Muscle layer of duodenum (tissue), 2 donors: Measurements from ENCODE around the gene ACRBP.

Source experiments
- H3K27ac ChIP-seq: one replicate; pipeline ENCODE4 v1.7.0; 2013; ENCODE audit warnings: mild to moderate bottlenecking, low read length
- H3K27me3 ChIP-seq: one replicate; pipeline ENCODE4 v1.7.0; 2013; ENCODE audit warnings: low read depth, mild to moderate bottlenecking, control low read depth, low read length
- H3K36me3 ChIP-seq, 2 donors: one replicate each; pipeline ENCODE4 v1.7.0; 2013; ENCODE audit warnings: low read length in 2 of 2, control low read depth in 1 of 2, mild to moderate bottlenecking in 1 of 2; ENCODE audit not compliant: insufficient read depth in 2 of 2, control insufficient read depth in 1 of 2
- H3K4me1 ChIP-seq, 2 donors: one replicate each; pipeline ENCODE4 v1.7.0; 2013; ENCODE audit warnings: low read length in 2 of 2, mild to moderate bottlenecking in 2 of 2, control low read depth in 1 of 2, moderate library complexity in 1 of 2; ENCODE audit not compliant: insufficient read depth in 2 of 2, control insufficient read depth in 1 of 2
- H3K4me3 ChIP-seq, 2 donors: one replicate each; pipeline ENCODE4 v1.7.0; 2013; ENCODE audit warnings: low read length in 2 of 2, low read depth in 1 of 2, mild to moderate bottlenecking in 1 of 2
- H3K9me3 ChIP-seq, 2 donors: one replicate each; pipeline ENCODE4 v1.7.0; 2013; ENCODE audit warnings: low read length in 2 of 2, control low read depth in 1 of 2, mild to moderate bottlenecking in 1 of 2; ENCODE audit not compliant: control insufficient read depth in 1 of 2
- donor health status: healthy.

ACRBP gene

GRCh38 chr12:6631549-6631961 is 15.7 kb downstream of the ACRBP start:
- no peaks in the 10 kb centered on the region for H3K9me3 ChIP-seq
- H3K36me3 ChIP-seq, result no peaks in the 10 kb centered on the region
- H3K4me1 ChIP-seq, result peaks cover 8 to 13% of the 10 kb centered on the region in 2 donors
- peak overlapping the region in 1 of 2 donors; percentile 63 for H3K4me3 ChIP-seq
- no peaks in the 10 kb centered on the region for H3K27me3 ChIP-seq
- peak overlapping the region; percentile 92 for H3K27ac ChIP-seq

GRCh38 chr12:6630736-6631135 is 16.5 kb downstream of the ACRBP start:
- H3K4me1 ChIP-seq, result peaks cover 8 to 13% of the 10 kb centered on the region in 2 donors
- H3K27ac ChIP-seq, result peak overlapping the region; percentile 92

GRCh38 chr12:6627616-6628015 is 19.6 kb downstream of the ACRBP start:
- H3K4me3 ChIP-seq, result no peak overlapping the region
- H3K27me3 ChIP-seq, result no peaks in the 10 kb centered on the region
- H3K27ac ChIP-seq, result no peak overlapping the region
- no peaks in the 10 kb centered on the region for H3K36me3 ChIP-seq
- peaks cover 0 to 8% of the 10 kb centered on the region in 2 donors for H3K4me1 ChIP-seq
- no peaks in the 10 kb centered on the region for H3K9me3 ChIP-seq

More at GRCh38 chr12:6630736-6631135, 16.5 kb downstream of the ACRBP start:
- Histone ChIP-seq H3K27me3 (no peaks in the 10 kb centered on the region), H3K36me3 (no peaks in the 10 kb centered on the region), H3K4me3 (peak overlapping the region in 1 of 2 donors; percentile 63), H3K9me3 (no peaks in the 10 kb centered on the region)

GRCh38 chr12:6626654-6627283 is 20.5 kb downstream of the ACRBP start:
- Histone ChIP-seq H3K4me1 (peaks cover 0 to 8% of the 10 kb centered on the region in 2 donors), H3K36me3 (no peaks in the 10 kb centered on the region), H3K27me3 (no peaks in the 10 kb centered on the region), H3K9me3 (no peaks in the 10 kb centered on the region), H3K27ac (no peak overlapping the region), H3K4me3 (no peak overlapping the region)

GRCh38 chr12:6620885-6621274 is 26.4 kb downstream of the ACRBP start:
- H3K36me3 ChIP-seq, result no peaks in the 10 kb centered on the region
- peak overlapping the region; percentile 7 to 50 for H3K4me3 ChIP-seq
- no peaks in the 10 kb centered on the region for H3K9me3 ChIP-seq
- H3K4me1 ChIP-seq, result no peaks in the 10 kb centered on the region
- H3K27me3 ChIP-seq, result no peaks in the 10 kb centered on the region
- no peak overlapping the region for H3K27ac ChIP-seq

GRCh38 chr12:6620137-6620884 is 26.9 kb downstream of the ACRBP start:
- Histone ChIP-seq H3K27ac (no peak overlapping the region), H3K27me3 (no peaks in the 10 kb centered on the region), H3K36me3 (no peaks in the 10 kb centered on the region), H3K4me3 (peak overlapping the region; percentile 7 to 50), H3K9me3 (no peaks in the 10 kb centered on the region), H3K4me1 (no peaks in the 10 kb centered on the region)

GRCh38 chr12:6618483-6619225 is 28.6 kb downstream of the ACRBP start:
- H3K9me3 ChIP-seq, result no peaks in the 10 kb centered on the region
- H3K4me1 ChIP-seq, result no peaks in the 10 kb centered on the region
- H3K27me3 ChIP-seq, result no peaks in the 10 kb centered on the region
- no peak overlapping the region for H3K4me3 ChIP-seq
- H3K27ac ChIP-seq, result no peak overlapping the region
- no peaks in the 10 kb centered on the region for H3K36me3 ChIP-seq

GRCh38 chr12:6615802-6616201 is 31.4 kb downstream of the ACRBP start:
- Histone ChIP-seq H3K9me3 (no peaks in the 10 kb centered on the region), H3K27ac (no peak overlapping the region), H3K4me3 (no peak overlapping the region), H3K36me3 (no peaks in the 10 kb centered on the region), H3K4me1 (peaks cover 14 to 27% of the 10 kb centered on the region in 2 donors), H3K27me3 (no peaks in the 10 kb centered on the region)

GRCh38 chr12:6614513-6615172 is 32.6 kb downstream of the ACRBP start:
- Histone ChIP-seq H3K36me3 (no peaks in the 10 kb centered on the region), H3K9me3 (no peaks in the 10 kb centered on the region), H3K27me3 (no peaks in the 10 kb centered on the region), H3K27ac (peak overlapping the region; percentile 67), H3K4me1 (peaks cover 14 to 27% of the 10 kb centered on the region in 2 donors), H3K4me3 (no peak overlapping the region)

GRCh38 chr12:6613776-6614512 is 33.3 kb downstream of the ACRBP start:
- Histone ChIP-seq H3K27ac (peak overlapping the region; percentile 67), H3K36me3 (no peaks in the 10 kb centered on the region), H3K27me3 (no peaks in the 10 kb centered on the region), H3K4me1 (peaks cover 14 to 27% of the 10 kb centered on the region in 2 donors), H3K9me3 (no peaks in the 10 kb centered on the region), H3K4me3 (no peak overlapping the region)
